ENCODE measurements around the gene CARD9. TPM values are rescaled to one million over a fixed set of nuclear protein-coding genes. Genes with fewer than 3 reads are reported as not detected.

The CARD9 gene
- polyA plus RNA-seq, 1 of the 3 experiments (the other 2 are of a cell fraction), result 1.1 TPM

DNA sequence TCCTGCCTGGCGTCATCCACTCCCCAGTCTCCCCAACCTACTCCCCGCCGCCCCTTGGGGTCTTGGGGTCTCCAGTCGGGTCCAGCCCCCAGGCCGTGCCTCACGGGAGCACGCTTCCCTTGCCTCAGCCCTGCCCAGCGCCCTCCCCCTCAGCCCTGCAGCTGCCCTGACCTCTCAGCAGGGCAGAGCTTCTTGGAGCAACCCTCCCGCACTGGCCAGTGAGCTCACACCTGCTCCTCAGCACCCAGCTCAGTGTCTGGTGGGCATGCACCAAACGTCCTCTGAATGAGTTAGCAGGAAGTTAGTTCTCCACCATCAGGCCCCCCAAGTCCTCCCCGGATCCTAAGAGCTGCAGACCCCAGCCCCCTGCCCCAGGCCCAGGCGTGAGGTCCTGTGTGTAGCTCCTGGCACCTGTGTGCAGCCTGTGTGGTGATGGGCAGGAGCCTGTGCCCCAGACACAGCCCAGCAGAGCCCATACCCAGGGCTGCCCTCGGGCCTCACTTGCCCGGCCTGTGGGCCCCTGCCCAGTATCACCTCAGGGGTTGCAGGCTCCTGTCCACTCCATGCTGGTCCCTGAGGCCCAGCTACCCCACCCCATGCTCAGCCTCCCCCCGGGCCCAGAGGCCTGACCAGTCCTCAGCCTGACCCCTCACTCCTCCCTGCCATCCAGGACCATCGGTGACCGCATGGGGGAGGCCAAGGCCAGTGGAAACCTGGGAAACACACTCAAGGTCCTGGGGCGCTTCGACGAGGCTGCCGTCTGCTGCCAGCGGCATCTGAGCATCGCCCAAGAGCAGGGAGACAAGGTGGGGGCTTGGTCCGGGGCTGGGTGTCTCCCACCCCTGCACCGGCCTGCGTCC is 37.9 kb downstream of the CARD9 start:
- no peak for DNase-seq
- Histone ChIP-seq H3K9me2 (no peaks in the 10 kb centered on the region), H3K4me1 (ENCODE audit: control insufficient read depth in 1 of 2, insufficient read depth in 2 of 2, low read depth in 1 of 2, low read length in 1 of 2) (no peaks in the 10 kb centered on the region; a peak in 1 of 4 replicates), H3K27me3 (ENCODE audit: insufficient read depth) (no peaks in the 10 kb centered on the region), H3K79me2 (ENCODE audit: insufficient read depth) (peaks cover 27% of the 10 kb centered on the region; the same call in 1 of the 2 replicates), H3K9me3 (no peaks in the 10 kb centered on the region), H3F3A (replicated peaks; ENCODE audit: insufficient read depth) (no peaks in the 10 kb centered on the region), H3K4me2 (no peak overlapping the region), H2AFZ (ENCODE audit: low read depth) (no peak overlapping the region), H3K27ac (ENCODE audit: low read depth in 2 of 2, low read length in 1 of 2) (no peak overlapping the region), H4K20me1 (ENCODE audit: insufficient read depth) (peaks cover 24% of the 10 kb centered on the region), H3K4me3 (ENCODE audit: low read depth in 2 of 2, low read length in 1 of 2) (no peak overlapping the region), H3K9ac (no peak overlapping the region), H3K36me3 (replicated peaks in 1 of 2; ENCODE audit: control insufficient read depth in 1 of 2, insufficient read depth in 2 of 2, low read length in 1 of 2) (peaks cover 0 to 42% of the 10 kb centered on the region in 2 experiments)
- CTCF ChIA-PET, result interaction anchor here (1.0 to 3.0 kb wide), 3 partner anchors 10 to 28 kb away, joined by 3 to 13 read pairs (median 3); partner anchors contain the start of gene DNLZ
- POLR2A ChIA-PET, result no interaction called here
- TF ChIP-seq RFX5 (IDR thresholded peaks at IDR 0.05; ENCODE audit: low read length), result no peak
- no peak for TF ChIP-seq FOSL2 (IDR thresholded peaks at IDR 0.05; ENCODE audit: borderline replicate concordance, low read depth)
- TF ChIP-seq FOXM1 (IDR thresholded peaks at IDR 0.05; ENCODE audit: low read depth), result no peak
- no peak for TF ChIP-seq RXRA (IDR thresholded peaks at IDR 0.05; ENCODE audit: borderline replicate concordance, low read depth)
- TF ChIP-seq GABPA (IDR thresholded peaks at IDR 0.05; ENCODE audit: low read depth), result no peak
- no peak for TF ChIP-seq RCOR1 (IDR thresholded peaks at IDR 0.05; ENCODE audit: low read length)
- no peak for TF ChIP-seq NRF1 (IDR thresholded peaks at IDR 0.05; ENCODE audit: low read depth, low read length)
- TF ChIP-seq, protein P1, sequence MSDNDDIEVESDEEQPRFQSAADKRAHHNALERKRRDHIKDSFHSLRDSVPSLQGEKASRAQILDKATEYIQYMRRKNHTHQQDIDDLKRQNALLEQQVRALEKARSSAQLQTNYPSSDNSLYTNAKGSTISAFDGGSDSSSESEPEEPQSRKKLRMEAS (IDR thresholded peaks at IDR 0.05; ENCODE audit: low read depth), result no peak
- TF ChIP-seq GATA2 (CRISPR knock-in tag; IDR thresholded peaks at IDR 0.05), result no peak
- TF ChIP-seq TCF12 (IDR thresholded peaks at IDR 0.05), result no peak
- TF ChIP-seq MXI1 (IDR thresholded peaks at IDR 0.05; ENCODE audit: low read depth, low read length), result no peak
- no peak for TF ChIP-seq TEAD4 (IDR thresholded peaks at IDR 0.05; ENCODE audit: borderline replicate concordance, insufficient read depth)
- no peak for TF ChIP-seq JUND (IDR thresholded peaks at IDR 0.05)
- no peak for TF ChIP-seq USF2 (IDR thresholded peaks at IDR 0.05; ENCODE audit: borderline replicate concordance, low read depth, low read length)
- no peak for TF ChIP-seq IRF3 (IDR thresholded peaks at IDR 0.05; ENCODE audit: low read depth, low read length)
- TF ChIP-seq FOXJ3 (CRISPR knock-in tag; IDR thresholded peaks at IDR 0.05), result no peak
- no peak for TF ChIP-seq CTCF (IDR thresholded peaks at IDR 0.05)
- no peak for TF ChIP-seq YY1 (IDR thresholded peaks at IDR 0.05; ENCODE audit: low read depth)
- no peak for TF ChIP-seq EZH2phosphoT487 (IDR thresholded peaks at IDR 0.05; ENCODE audit: borderline replicate concordance, low read depth)
- TF ChIP-seq NFIC (IDR thresholded peaks at IDR 0.05; ENCODE audit: borderline replicate concordance), result no peak
- 95% methylated on average over 20 of the region's 26 CpGs for WGBS (ENCODE audit: low lambda C conversion rate)

All from SK-N-SH (cell line).